Measurements from ENCODE around the gene RGS21. TPM values are rescaled to one million over a fixed set of nuclear protein-coding genes. Genes with fewer than 3 reads are reported as not detected.

RGS21 gene
- total RNA-seq, 4 donors from 2014 or later, result not detected

GRCh38 chr1:192357924-192358323 is 41.1 kb downstream of the RGS21 start:
- 44 to 50% methylated on average over 4 of the region's 4 CpGs for WGBS, 2 donors
- Histone ChIP-seq H3K4me1 (no peaks in the 10 kb centered on the region), H3K9me3 (no peaks in the 10 kb centered on the region), H3K36me3 (no peaks in the 10 kb centered on the region), H3K27ac (no peak overlapping the region), H3K27me3 (no peaks in the 10 kb centered on the region), H3K4me3 (no peak overlapping the region)
- intact Hi-C loops (cut with DNase I), result no loop called here
- no peak for DNase-seq
- TF ChIP-seq POLR2A (IDR thresholded peaks at IDR 0.05) (no peak), CTCF (IDR thresholded peaks at IDR 0.05) (no peak)

GRCh38 chr1:192358402-192358801 is 41.6 kb downstream of the RGS21 start:
- 78 to 81% methylated on average over 3 of the region's 3 CpGs for WGBS, 2 donors
- Histone ChIP-seq H3K4me3 (no peak overlapping the region), H3K4me1 (no peaks in the 10 kb centered on the region), H3K9me3 (no peaks in the 10 kb centered on the region), H3K27me3 (no peaks in the 10 kb centered on the region), H3K27ac (no peak overlapping the region), H3K36me3 (no peaks in the 10 kb centered on the region)
- DNase-seq, result no peak
- intact Hi-C loops (cut with DNase I), result no loop called here
- TF ChIP-seq POLR2A (IDR thresholded peaks at IDR 0.05), result no peak
- TF ChIP-seq CTCF (IDR thresholded peaks at IDR 0.05), result no peak

GRCh38 chr1:192358822-192359221 is 42.0 kb downstream of the RGS21 start:
- H3K9me3 ChIP-seq, result no peaks in the 10 kb centered on the region
- WGBS, 2 donors, result 86 to 87% methylated on average over 1 of the region's 1 CpG
- H3K27me3 ChIP-seq, result no peaks in the 10 kb centered on the region
- TF ChIP-seq CTCF (IDR thresholded peaks at IDR 0.05), result no peak
- no peak overlapping the region for H3K4me3 ChIP-seq
- DNase-seq, result no peak
- no peaks in the 10 kb centered on the region for H3K36me3 ChIP-seq
- no peak overlapping the region for H3K27ac ChIP-seq
- intact Hi-C loops (cut with DNase I), result no loop called here
- H3K4me1 ChIP-seq, result no peaks in the 10 kb centered on the region

GRCh38 chr1:192363177-192363576 is 46.4 kb downstream of the RGS21 start:
- TF ChIP-seq POLR2A (IDR thresholded peaks at IDR 0.05), result no peak
- no peak for TF ChIP-seq CTCF (IDR thresholded peaks at IDR 0.05)
- Histone ChIP-seq H3K27me3 (no peaks in the 10 kb centered on the region), H3K27ac (no peak overlapping the region), H3K4me1 (no peaks in the 10 kb centered on the region), H3K9me3 (no peaks in the 10 kb centered on the region), H3K36me3 (no peaks in the 10 kb centered on the region), H3K4me3 (no peak overlapping the region)
- intact Hi-C loops (cut with DNase I), result no loop called here
- DNase-seq, result no peak

GRCh38 chr1:192367436-192367835 is 50.6 kb downstream of the RGS21 start:
- no peaks in the 10 kb centered on the region for H3K36me3 ChIP-seq
- H3K4me3 ChIP-seq, result no peak overlapping the region
- no peak for TF ChIP-seq POLR2A (IDR thresholded peaks at IDR 0.05)
- no peaks in the 10 kb centered on the region for H3K27me3 ChIP-seq
- WGBS, 2 donors, result 48 to 53% methylated on average over 3 of the region's 3 CpGs
- H3K4me1 ChIP-seq, result no peaks in the 10 kb centered on the region
- no peak for DNase-seq
- H3K27ac ChIP-seq, result no peak overlapping the region
- H3K9me3 ChIP-seq, result no peaks in the 10 kb centered on the region
- intact Hi-C loops (cut with DNase I), result no loop called here

- H3K27me3 ChIP-seq, result no peaks in the 10 kb centered on the region
- WGBS, 2 donors, result 70 to 74% methylated on average over 2 of the region's 2 CpGs
- no peak overlapping the region for H3K4me3 ChIP-seq
- no peak for DNase-seq
- no peaks in the 10 kb centered on the region for H3K9me3 ChIP-seq
- intact Hi-C loops (cut with DNase I), result no loop called here
- TF ChIP-seq CTCF (IDR thresholded peaks at IDR 0.05) (no peak), POLR2A (IDR thresholded peaks at IDR 0.05) (no peak)
- no peaks in the 10 kb centered on the region for H3K36me3 ChIP-seq
- no peaks in the 10 kb centered on the region for H3K4me1 ChIP-seq
- H3K27ac ChIP-seq, result no peak overlapping the region
Measured at GRCh38 chr1:192375306-192375705, 58.5 kb downstream of the RGS21 start.
